PFSK-1 (cell line): ENCODE measurements around the gene TRAPPC6A.

Experiments
- POLR2AphosphoS5 ChIP-seq: IDR thresholded peaks from 2 replicates; pipeline ENCODE4 v1.6.1; 2012; ENCODE audit warnings: low read depth, mild to moderate bottlenecking, control low read depth, low read length, moderate library complexity
- TAF1 ChIP-seq: IDR thresholded peaks from 2 replicates; pipeline ENCODE4 v1.6.1; 2012; ENCODE audit warnings: low read length, control low read depth, borderline replicate concordance; ENCODE audit not compliant: insufficient read depth

- TF ChIP-seq POLR2AphosphoS5 (no peak), TAF1 (no peak)
Observed at GRCh38 chr19:45159210-45159970, 18.6 kb downstream of the TRAPPC6A start.
